ENCODE results near the gene SENP5. TPM values are rescaled to one million over a fixed set of nuclear protein-coding genes. Genes with fewer than 3 reads are reported as not detected.

SENP5 gene
- total RNA-seq, 1 donor from 2014 or later, result 25.2 TPM

DNA sequence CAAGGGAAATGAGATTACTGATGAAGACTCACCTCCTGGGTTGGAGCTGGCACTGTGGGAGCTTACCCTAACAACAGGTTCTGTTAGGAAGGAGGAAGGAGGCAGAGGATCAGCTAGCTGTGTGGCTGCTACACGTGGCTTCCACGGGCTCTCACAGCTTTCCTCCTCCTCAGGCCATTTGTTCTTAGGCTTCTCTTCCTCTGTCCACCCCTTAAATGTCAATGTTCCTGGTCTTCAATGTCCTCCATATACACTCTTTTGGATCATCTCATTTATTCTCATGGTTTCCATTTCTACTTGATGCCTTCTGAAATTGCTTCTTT lies 95.9 kb downstream of the SENP5 start:
- TF ChIP-seq, protein P1, sequence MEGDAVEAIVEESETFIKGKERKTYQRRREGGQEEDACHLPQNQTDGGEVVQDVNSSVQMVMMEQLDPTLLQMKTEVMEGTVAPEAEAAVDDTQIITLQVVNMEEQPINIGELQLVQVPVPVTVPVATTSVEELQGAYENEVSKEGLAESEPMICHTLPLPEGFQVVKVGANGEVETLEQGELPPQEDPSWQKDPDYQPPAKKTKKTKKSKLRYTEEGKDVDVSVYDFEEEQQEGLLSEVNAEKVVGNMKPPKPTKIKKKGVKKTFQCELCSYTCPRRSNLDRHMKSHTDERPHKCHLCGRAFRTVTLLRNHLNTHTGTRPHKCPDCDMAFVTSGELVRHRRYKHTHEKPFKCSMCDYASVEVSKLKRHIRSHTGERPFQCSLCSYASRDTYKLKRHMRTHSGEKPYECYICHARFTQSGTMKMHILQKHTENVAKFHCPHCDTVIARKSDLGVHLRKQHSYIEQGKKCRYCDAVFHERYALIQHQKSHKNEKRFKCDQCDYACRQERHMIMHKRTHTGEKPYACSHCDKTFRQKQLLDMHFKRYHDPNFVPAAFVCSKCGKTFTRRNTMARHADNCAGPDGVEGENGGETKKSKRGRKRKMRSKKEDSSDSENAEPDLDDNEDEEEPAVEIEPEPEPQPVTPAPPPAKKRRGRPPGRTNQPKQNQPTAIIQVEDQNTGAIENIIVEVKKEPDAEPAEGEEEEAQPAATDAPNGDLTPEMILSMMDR (IDR thresholded peaks at IDR 0.05; ENCODE audit: insufficient read depth, low read length, poor library complexity, severe bottlenecking), result no peak
- peaks cover 23% of the 10 kb centered on the region for H3K27me3 ChIP-seq (ENCODE audit: control insufficient read depth, insufficient read depth, low read length)
- H3K36me3 ChIP-seq (ENCODE audit: control insufficient read depth, insufficient read depth, low read length), result no peaks in the 10 kb centered on the region
- no peak for DNase-seq (ENCODE audit: low read depth)
- H3K4me3 ChIP-seq (ENCODE audit: low read depth, low read length), result no peak overlapping the region

DNA sequence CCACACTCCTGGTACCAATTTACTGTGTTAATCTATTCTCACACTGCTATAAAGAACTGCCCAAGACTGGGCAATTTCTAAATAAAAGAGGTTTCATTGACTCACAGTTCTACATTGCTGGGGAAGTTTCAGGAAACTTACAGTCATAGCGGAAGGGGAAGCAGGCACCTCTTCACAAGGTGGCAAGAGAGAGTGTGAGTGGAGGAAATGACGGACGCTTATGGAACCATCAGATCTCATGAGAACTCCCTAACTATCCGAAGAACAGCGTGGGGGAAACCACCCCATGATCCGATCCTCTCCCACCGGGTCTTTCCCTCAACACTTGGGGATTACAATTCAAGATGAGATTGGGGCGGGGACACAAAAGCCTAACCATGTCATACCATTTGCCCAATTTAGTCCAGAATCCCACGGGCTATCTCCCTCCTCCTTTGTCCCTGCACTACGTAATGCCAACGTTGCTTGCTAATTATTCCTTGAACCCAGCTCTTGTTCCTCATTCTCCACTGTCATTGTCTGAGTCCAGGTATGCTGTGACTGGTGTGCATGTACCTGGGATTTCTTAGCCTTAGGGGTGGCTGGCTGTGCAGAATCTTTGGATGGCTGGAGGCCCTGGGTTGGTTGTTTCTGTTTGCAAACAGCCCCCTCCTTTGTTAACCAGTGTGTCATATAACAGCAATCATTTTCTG lies 97.5 kb downstream of the SENP5 start:
- H3K36me3 ChIP-seq (ENCODE audit: control insufficient read depth, insufficient read depth, low read length), result no peaks in the 10 kb centered on the region
- no peak overlapping the region for H3K4me3 ChIP-seq (ENCODE audit: low read depth, low read length)
- TF ChIP-seq, protein P1 (IDR thresholded peaks at IDR 0.05; ENCODE audit: insufficient read depth, low read length, poor library complexity, severe bottlenecking), result no peak
- H3K27me3 ChIP-seq (ENCODE audit: control insufficient read depth, insufficient read depth, low read length), result peaks cover 25% of the 10 kb centered on the region
- DNase-seq (ENCODE audit: low read depth), result no peak

DNA sequence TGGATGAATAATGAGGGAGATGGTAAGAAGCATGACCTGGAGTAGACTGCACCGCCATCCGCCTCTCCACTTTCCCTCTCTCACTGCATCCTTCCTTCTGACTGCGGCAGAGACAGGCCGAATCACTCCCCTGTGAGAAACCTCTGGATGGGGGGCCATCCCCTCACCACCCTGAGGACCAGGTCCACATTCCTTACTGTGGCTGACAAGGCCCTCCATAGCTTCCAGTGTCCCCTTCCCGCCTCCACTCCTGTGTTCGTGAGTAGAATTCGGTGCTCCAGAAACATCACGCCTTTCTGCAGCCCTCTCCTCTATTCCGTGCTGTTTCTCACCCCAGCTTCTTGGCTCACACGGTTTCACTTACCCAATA lies 98.1 kb downstream of the SENP5 start:
- Histone ChIP-seq H3K4me3 (ENCODE audit: low read depth, low read length) (no peak overlapping the region), H3K36me3 (ENCODE audit: control insufficient read depth, insufficient read depth, low read length) (no peaks in the 10 kb centered on the region), H3K27me3 (ENCODE audit: control insufficient read depth, insufficient read depth, low read length) (peaks cover 29% of the 10 kb centered on the region)
- TF ChIP-seq, protein P1 (IDR thresholded peaks at IDR 0.05; ENCODE audit: insufficient read depth, low read length, poor library complexity, severe bottlenecking), result no peak
- no peak for DNase-seq (ENCODE audit: low read depth)

DNA sequence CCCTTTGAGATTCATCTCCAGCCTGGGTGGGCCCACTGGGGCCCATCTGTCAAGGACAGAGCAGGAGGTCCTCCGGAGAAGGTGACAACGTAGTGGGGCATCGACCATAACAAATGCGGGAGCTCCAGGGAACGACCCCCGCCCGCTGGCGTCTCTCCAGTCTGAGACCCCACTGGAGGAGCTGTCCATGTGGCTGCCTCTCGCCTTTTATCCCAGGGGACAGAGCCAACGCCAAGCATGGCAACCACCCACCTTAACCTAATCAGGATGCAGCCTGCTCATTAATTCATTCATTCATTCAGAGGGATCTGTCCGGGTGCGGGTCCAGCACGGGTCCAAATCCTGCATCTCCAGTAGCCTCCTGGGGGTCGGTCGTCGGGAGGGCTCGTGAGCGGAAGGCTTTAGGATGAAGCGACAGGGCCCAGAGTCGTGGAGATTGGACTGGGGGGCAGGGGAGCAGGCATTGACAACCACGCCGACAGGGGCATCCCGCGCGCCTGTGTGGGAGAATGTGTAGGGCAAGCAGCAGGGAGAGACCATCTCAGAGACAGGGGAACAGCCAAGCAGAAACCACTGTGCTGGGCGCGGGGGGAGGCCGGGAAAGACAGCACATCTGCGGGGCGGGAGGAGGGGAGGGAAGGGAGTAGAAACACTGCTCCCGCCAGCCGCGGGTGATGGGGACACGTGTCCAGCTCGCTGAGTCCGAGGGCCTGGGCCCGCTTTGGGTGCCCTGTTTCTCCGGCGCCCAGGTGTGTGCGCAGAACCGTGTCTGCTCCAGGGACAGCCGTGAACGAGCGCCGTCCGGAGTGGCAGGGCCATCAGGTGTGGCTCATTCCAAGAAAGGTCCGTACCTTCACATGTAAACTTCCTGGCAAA lies 99.0 kb downstream of the SENP5 start:
- no peaks in the 10 kb centered on the region for H3K36me3 ChIP-seq (ENCODE audit: control insufficient read depth, insufficient read depth, low read length)
- TF ChIP-seq, protein P1 (IDR thresholded peaks at IDR 0.05; ENCODE audit: insufficient read depth, low read length, poor library complexity, severe bottlenecking), result no peak
- no peak for DNase-seq (ENCODE audit: low read depth)
- H3K27me3 ChIP-seq (ENCODE audit: control insufficient read depth, insufficient read depth, low read length), result peaks cover 33% of the 10 kb centered on the region
- no peak overlapping the region for H3K4me3 ChIP-seq (ENCODE audit: low read depth, low read length)

DNA sequence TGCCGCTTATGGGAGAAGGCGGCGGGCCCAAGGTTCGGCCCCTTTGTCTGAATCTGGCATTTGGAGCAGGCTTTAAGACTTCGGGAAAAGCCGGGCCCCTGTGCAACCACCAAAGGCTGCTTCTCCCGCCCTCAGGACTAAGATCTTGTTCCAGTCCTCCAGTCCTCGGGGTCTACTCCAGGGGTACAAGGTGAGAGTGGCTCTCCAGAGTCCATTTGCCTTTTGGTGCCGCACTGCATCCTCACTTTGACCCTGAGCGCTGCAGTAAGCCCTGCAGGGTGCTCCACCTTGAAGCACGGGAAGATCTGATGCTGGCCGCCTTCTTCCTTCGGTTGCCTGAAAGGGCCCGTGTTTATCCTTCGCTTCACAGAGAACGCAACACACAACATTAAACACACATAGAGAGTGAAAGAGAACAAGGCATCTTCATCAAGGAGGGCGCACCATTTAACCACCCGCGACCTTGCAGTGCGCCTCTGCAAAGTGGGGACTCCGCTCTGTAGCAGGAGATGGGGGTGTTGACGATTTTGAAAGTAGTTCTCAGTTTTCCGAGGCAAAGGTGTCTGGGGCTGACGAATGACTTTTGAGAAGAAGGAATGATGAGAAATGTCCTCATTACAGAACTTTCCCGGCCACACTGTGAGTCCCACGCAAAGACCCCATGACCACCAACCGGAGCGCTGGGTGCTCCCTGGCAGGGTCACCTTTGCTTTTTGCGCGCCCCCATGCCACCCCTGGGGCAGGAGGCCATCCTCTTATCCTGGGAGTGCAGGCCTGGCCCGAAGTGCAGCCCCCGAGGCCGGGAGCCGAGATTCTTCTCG lies 99.9 kb downstream of the SENP5 start:
- no peak for DNase-seq (ENCODE audit: low read depth)
- H3K4me3 ChIP-seq (ENCODE audit: low read depth, low read length), result no peak overlapping the region
- TF ChIP-seq, protein P1 (IDR thresholded peaks at IDR 0.05; ENCODE audit: insufficient read depth, low read length, poor library complexity, severe bottlenecking), result no peak
- H3K36me3 ChIP-seq (ENCODE audit: control insufficient read depth, insufficient read depth, low read length), result no peaks in the 10 kb centered on the region
- H3K27me3 ChIP-seq (ENCODE audit: control insufficient read depth, insufficient read depth, low read length), result peaks cover 33% of the 10 kb centered on the region
